ENCODE data around the gene PTPRH. TPM values are rescaled to one million over a fixed set of nuclear protein-coding genes. Genes with fewer than 3 reads are reported as not detected.

PTPRH gene
- total RNA-seq, 2 experiments from 2014 or later: not detected

DNA sequence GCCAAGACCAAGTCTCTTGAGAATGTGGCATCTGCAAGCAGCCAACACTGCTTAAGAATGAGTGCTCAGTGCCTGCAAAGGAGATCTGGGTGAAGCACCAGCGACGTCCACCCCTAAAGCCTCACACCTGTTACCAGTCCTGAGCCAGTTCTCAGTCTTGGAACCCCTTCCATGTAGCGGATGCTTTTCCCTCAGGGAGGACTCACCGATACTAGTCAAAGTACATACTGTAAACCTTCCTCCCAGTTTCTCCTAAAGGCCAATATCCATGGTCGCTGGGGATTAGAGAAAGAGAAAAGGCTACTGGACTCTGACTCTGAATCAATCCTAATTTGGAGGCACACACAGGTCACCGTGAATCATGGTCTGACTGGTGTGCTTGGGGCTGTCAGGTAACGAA is 4.2 kb upstream of the PTPRH start:
- no peak overlapping the region for H3K4me2 ChIP-seq (ENCODE audit: low read length)
- no peaks in the 10 kb centered on the region for H3K9me3 ChIP-seq (ENCODE audit: low read length)
- H3K4me1 ChIP-seq (ENCODE audit: insufficient read depth, low read length, poor library complexity, severe bottlenecking): peaks cover 16% of the 10 kb centered on the region
- no peaks in the 10 kb centered on the region for H3K9me2 ChIP-seq (ENCODE audit: insufficient read depth, low read length)
- TF ChIP-seq, protein P1, sequence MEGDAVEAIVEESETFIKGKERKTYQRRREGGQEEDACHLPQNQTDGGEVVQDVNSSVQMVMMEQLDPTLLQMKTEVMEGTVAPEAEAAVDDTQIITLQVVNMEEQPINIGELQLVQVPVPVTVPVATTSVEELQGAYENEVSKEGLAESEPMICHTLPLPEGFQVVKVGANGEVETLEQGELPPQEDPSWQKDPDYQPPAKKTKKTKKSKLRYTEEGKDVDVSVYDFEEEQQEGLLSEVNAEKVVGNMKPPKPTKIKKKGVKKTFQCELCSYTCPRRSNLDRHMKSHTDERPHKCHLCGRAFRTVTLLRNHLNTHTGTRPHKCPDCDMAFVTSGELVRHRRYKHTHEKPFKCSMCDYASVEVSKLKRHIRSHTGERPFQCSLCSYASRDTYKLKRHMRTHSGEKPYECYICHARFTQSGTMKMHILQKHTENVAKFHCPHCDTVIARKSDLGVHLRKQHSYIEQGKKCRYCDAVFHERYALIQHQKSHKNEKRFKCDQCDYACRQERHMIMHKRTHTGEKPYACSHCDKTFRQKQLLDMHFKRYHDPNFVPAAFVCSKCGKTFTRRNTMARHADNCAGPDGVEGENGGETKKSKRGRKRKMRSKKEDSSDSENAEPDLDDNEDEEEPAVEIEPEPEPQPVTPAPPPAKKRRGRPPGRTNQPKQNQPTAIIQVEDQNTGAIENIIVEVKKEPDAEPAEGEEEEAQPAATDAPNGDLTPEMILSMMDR (conservative IDR thresholded peaks at IDR 0.05; ENCODE audit: low read length): no peak
- TF ChIP-seq EZH2phosphoT487 (IDR thresholded peaks at IDR 0.05; ENCODE audit: borderline replicate concordance, low read depth, low read length): no peak
- no peak overlapping the region for H3K27ac ChIP-seq (ENCODE audit: low read depth, low read length, poor library complexity, severe bottlenecking)
- intact Hi-C loops (cut with micrococcal nuclease; ENCODE audit: unreplicated experiment): loop anchor here (2.0 kb wide), 1 partner anchor 41 kb away; no protein-coding TSS in a partner anchor
- no TSS peak for BruUV-seq (replicated peaks)
- H4K20me1 ChIP-seq (ENCODE audit: insufficient read depth, low read length): no peaks in the 10 kb centered on the region
- ChIA-PET POLR2A (no interaction called here), CTCF (ENCODE audit: unreplicated experiment) (no interaction called here)
- no peaks in the 10 kb centered on the region for H3K79me2 ChIP-seq (ENCODE audit: insufficient read depth, low read depth, low read length)
- no peak overlapping the region for H2AFZ ChIP-seq (ENCODE audit: low read length)
- no peak overlapping the region for H3K4me3 ChIP-seq (ENCODE audit: low read depth, low read length, poor library complexity, severe bottlenecking)
- no peaks in the 10 kb centered on the region for H3K36me3 ChIP-seq (ENCODE audit: insufficient read depth, low read length)
- DNase-seq (ENCODE audit: low spot score): no peak

DNA sequence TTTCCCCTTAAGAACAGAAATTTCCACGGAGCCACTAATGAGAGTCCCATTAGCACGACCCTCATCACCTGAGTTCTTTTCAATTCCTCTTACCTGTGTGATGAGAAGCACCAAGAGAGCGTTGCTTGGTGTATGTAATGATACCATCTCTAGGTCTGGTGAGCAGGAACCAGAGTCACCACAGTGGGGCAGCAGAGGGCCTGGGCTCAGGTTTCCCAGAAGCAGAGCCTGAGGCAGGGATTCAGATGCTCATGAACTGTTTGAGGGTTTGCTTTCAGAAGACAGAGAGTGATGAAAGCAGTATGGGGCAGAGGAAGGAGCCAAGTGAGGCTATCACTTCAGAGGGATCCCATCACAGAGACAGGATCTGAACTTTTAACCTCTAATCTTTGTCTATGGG is 3.1 kb upstream of the PTPRH start:
- CTCF ChIA-PET (ENCODE audit: unreplicated experiment): no interaction called here
- no peak overlapping the region for H2AFZ ChIP-seq (ENCODE audit: low read length)
- no TSS peak for BruUV-seq (replicated peaks)

More for the DNA sequence above, 3.1 kb upstream of the PTPRH start:
- H3K9me3 ChIP-seq (ENCODE audit: low read length): no peaks in the 10 kb centered on the region
- no peak overlapping the region for H3K4me3 ChIP-seq (ENCODE audit: low read depth, low read length, poor library complexity, severe bottlenecking)
- peak; percentile 87 for DNase-seq (ENCODE audit: low spot score)
- intact Hi-C loops (cut with micrococcal nuclease; ENCODE audit: unreplicated experiment): loop anchor here (1.0 to 2.0 kb wide), 3 partner anchors 42 to 206 kb away; no protein-coding TSS in a partner anchor
- H3K27ac ChIP-seq (ENCODE audit: low read depth, low read length, poor library complexity, severe bottlenecking): no peak overlapping the region
- H4K20me1 ChIP-seq (ENCODE audit: insufficient read depth, low read length): no peaks in the 10 kb centered on the region
- H3K4me1 ChIP-seq (ENCODE audit: insufficient read depth, low read length, poor library complexity, severe bottlenecking): peaks cover 16% of the 10 kb centered on the region
- no peaks in the 10 kb centered on the region for H3K79me2 ChIP-seq (ENCODE audit: insufficient read depth, low read depth, low read length)
- TF ChIP-seq, protein P1 (conservative IDR thresholded peaks at IDR 0.05; ENCODE audit: low read length): peak; percentile 97
- no peak for TF ChIP-seq EZH2phosphoT487 (IDR thresholded peaks at IDR 0.05; ENCODE audit: borderline replicate concordance, low read depth, low read length)
- H3K4me2 ChIP-seq (ENCODE audit: low read length): no peak overlapping the region
- H3K36me3 ChIP-seq (ENCODE audit: insufficient read depth, low read length): no peaks in the 10 kb centered on the region
- no peaks in the 10 kb centered on the region for H3K9me2 ChIP-seq (ENCODE audit: insufficient read depth, low read length)
- POLR2A ChIA-PET: no interaction called here
